B cell (primary cell): ENCODE measurements around the gene CPNE4. TPM values are rescaled to one million over a fixed set of nuclear protein-coding genes. Genes with fewer than 3 reads are reported as not detected.
A peak's percentile ranks its signal among the peaks of the same experiment; 100 is the strongest.

Source experiments
- ATAC-seq: fragments of 200-7000 bp; cut with Tn5 transposase; one replicate; pipeline ENCODE4 v1.10.0; 2021; ENCODE audit warnings: low read depth, mild to moderate bottlenecking, moderate number of reproducible peaks, moderate library complexity
- CTCF ChIA-PET: fragments of 350-600 bp; sonication (Branson Sonifier 250); formaldehyde crosslinking; loops from one replicate; lab custom pipeline; 2021; ENCODE audit warnings: antibody characterized with exemption, inconsistent platforms; lab: Charles Lee
- POLR2A ChIA-PET: fragments of 350-600 bp; sonication (Branson Sonifier 250); formaldehyde crosslinking; loops from one replicate; lab custom pipeline; 2021; ENCODE audit warnings: antibody characterized with exemption; lab: Charles Lee
- DNase-seq: peaks from one replicate; pipeline ENCODE4 v3.0.0; 2013
- H2AFZ ChIP-seq: 2 replicates; pipeline ENCODE4 v1.6.1; 2012; ENCODE audit warnings: mild to moderate bottlenecking, low read depth, low read length; ENCODE audit not compliant: insufficient read depth, poor library complexity, severe bottlenecking
- H3K27ac ChIP-seq, 2 donors: 1 replicate in 1 of 2; 2 replicates in 1 of 2; pipeline ENCODE4 v1.5.1; 2012 to 2013; ENCODE audit warnings: low read length in 2 of 2, mild to moderate bottlenecking in 2 of 2, moderate library complexity in 1 of 2
- H3K27me3 ChIP-seq, 4 experiments: fragments of 200-600 bp in 1 of 4; sonication (generic) in 1 of 4; replicated peaks in 1 of 4; 1 replicate in 2 of 4; 2 replicates in 2 of 4; pipeline versions ENCODE4 v1.6.1 to v1.7.0; 2013 to 2016; ENCODE audit warnings: low read length in 3 of 4, mild to moderate bottlenecking in 2 of 4, mixed read lengths in 1 of 4, moderate library complexity in 1 of 4; ENCODE audit not compliant: insufficient read depth in 4 of 4, control insufficient read depth in 3 of 4; ENCODE audit errors: control extremely low read depth in 1 of 4
- H3K36me3 ChIP-seq, 2 experiments: replicated peaks in 1 of 2; 1 replicate in 1 of 2; 2 replicates in 1 of 2; pipeline versions ENCODE4 v1.6.1 to v1.7.1; 2013; ENCODE audit warnings: low read length in 1 of 2; ENCODE audit not compliant: insufficient read depth in 2 of 2, control insufficient read depth in 1 of 2; ENCODE audit errors: control extremely low read depth in 1 of 2, extremely low read depth in 1 of 2
- H3K4me1 ChIP-seq, 2 donors: fragments of 200-600 bp in 1 of 2; sonication (generic) in 1 of 2; 1 replicate in 1 of 2; 2 replicates in 1 of 2; pipeline versions ENCODE4 v1.5.1 to v1.6.1; 2013 to 2017; ENCODE audit warnings: low read length in 2 of 2; ENCODE audit not compliant: control insufficient read depth in 2 of 2, insufficient read depth in 2 of 2
- H3K4me2 ChIP-seq: replicated peaks from 2 replicates; pipeline ENCODE3; 2012; ENCODE audit warnings: mild to moderate bottlenecking, low read depth, low read length; ENCODE audit not compliant: poor library complexity, severe bottlenecking
- H3K4me3 ChIP-seq, 5 experiments: fragments of 200-600 bp in 1 of 5; sonication (generic) in 1 of 5; 1 replicate in 3 of 5; 2 replicates in 2 of 5; pipeline versions ENCODE4 v1.5.1 to v1.7.0; 2011 to 2016; ENCODE audit warnings: low read length in 4 of 5, mild to moderate bottlenecking in 4 of 5, low read depth in 2 of 5, control low read depth in 1 of 5, moderate library complexity in 1 of 5; ENCODE audit not compliant: insufficient read depth in 1 of 5; ENCODE audit errors: control extremely low read depth in 1 of 5, extremely low read depth in 1 of 5
- H3K79me2 ChIP-seq: fragments of 200-600 bp; sonication (generic); one replicate; pipeline ENCODE4 v1.6.0; 2016; ENCODE audit warnings: low read length; ENCODE audit not compliant: control insufficient read depth, insufficient read depth
- H3K9ac ChIP-seq: fragments of 200-600 bp; sonication (generic); 2 replicates; pipeline ENCODE4 v1.6.1; 2017; ENCODE audit warnings: mild to moderate bottlenecking, low read length, moderate library complexity
- H3K9me3 ChIP-seq, 3 donors: one replicate each; pipeline versions ENCODE4 v1.6.1 to v1.7.1; 2013; ENCODE audit warnings: low read length in 2 of 3; ENCODE audit not compliant: control insufficient read depth in 2 of 3, insufficient read depth in 1 of 3; ENCODE audit errors: control extremely low read depth in 1 of 3
- H4K20me1 ChIP-seq: 2 replicates; pipeline ENCODE4 v1.6.0; 2012; ENCODE audit warnings: mild to moderate bottlenecking, low read length; ENCODE audit not compliant: insufficient read depth, control insufficient read depth, poor library complexity, severe bottlenecking
- H3K27ac Mint-ChIP-seq: one replicate; pipeline ENCODE4 v1.8.0; 2021; ENCODE audit warnings: mixed read lengths
- H3K27me3 Mint-ChIP-seq: one replicate; pipeline ENCODE4 v1.8.0; 2021; ENCODE audit warnings: mixed read lengths
- H3K4me1 Mint-ChIP-seq: one replicate; pipeline ENCODE4 v1.8.0; 2021; ENCODE audit warnings: mixed read lengths
- H3K4me3 Mint-ChIP-seq: one replicate; pipeline ENCODE4 v1.8.0; 2021; ENCODE audit warnings: mixed read lengths
- H3K9me3 Mint-ChIP-seq: one replicate; pipeline ENCODE4 v1.8.0; 2022; ENCODE audit warnings: mixed read lengths; ENCODE audit not compliant: insufficient read depth
- CTCF ChIP-seq: fragments of 200-600 bp; IDR thresholded peaks from one replicate; pipeline ENCODE4 v1.8.0; 2022; ENCODE audit warnings: antibody characterized with exemption, mild to moderate bottlenecking
- EZH2 ChIP-seq: IDR thresholded peaks from 2 replicates; pipeline ENCODE4 v1.6.1; 2012; ENCODE audit warnings: borderline replicate concordance, low read depth, mild to moderate bottlenecking, moderate library complexity, low read length; ENCODE audit not compliant: insufficient read depth, poor library complexity, severe bottlenecking
- WGBS: methylation state at CpG from one replicate; pipeline ENCODE4 v1.1.5; 2013; ENCODE audit warnings: missing lambda C conversion rate; ENCODE audit not compliant: insufficient coverage; 5-methylcytosine and 5-hydroxymethylcytosine counted together
- intact Hi-C: fragments of 100-400 bp; cut with micrococcal nuclease; formaldehyde crosslinking; loops from one replicate; pipeline ENCODE4 v1.10.0; 2022
- polyA plus RNA-seq: library from polyadenylated mRNA; depleted of rRNA; stranded (reverse); fragments of >200 nt; gene quantifications from 2 replicates; pipeline ENCODE4 v1.2.3, GENCODE V29; 2012
- total RNA-seq, 2 donors: library from RNA; stranded (reverse); fragments of 120-200 nt in 1 of 2; gene quantifications; 1 replicate in 1 of 2; 2 replicates in 1 of 2; pipeline versions ENCODE4 v1.2.3 to v1.2.4, GENCODE V29; 2013 to 2022

CPNE4 gene
- total and polyA plus RNA-seq, 2 donors (not counting 1 experiment from before 2014, with no cell fraction given): not detected

GRCh38 chr3:131502530-131503319 lies 532.1 kb downstream of the CPNE4 start, which contains the start of gene MRPL3:
TSS of gene MRPL3 (minus strand) at chr3:131502971. CDS start at chr3:131502821, 150 bp downstream.
- Mint-ChIP-seq H3K27ac (peak within 1 kb of the TSS; percentile 93), H3K4me1 (peaks cover 36% of the 10 kb centered on the region), H3K4me3 (peak within 1 kb of the TSS; percentile 97), H3K9me3 (no peaks in the 10 kb centered on the region), H3K27me3 (no peaks in the 10 kb centered on the region)
- peaks cover 0 to 19% of the 10 kb centered on the region in 2 experiments for H3K36me3 ChIP-seq
- intact Hi-C loops: loop anchor here (1.0 to 5.0 kb wide), 6 partner anchors 121 to 1160 kb away; partner anchors contain the start of genes ASTE1, DNAJC13, NEK11 and NUDT16
- H3K27ac ChIP-seq: peak within 1 kb of the TSS; percentile 53 to 80
- DNase-seq: peak; percentile 91
- ChIA-PET CTCF (no interaction called here), POLR2A (no interaction called here)
- H4K20me1 ChIP-seq: no peaks in the 10 kb centered on the region
- peak within 1 kb of the TSS; percentile 72 to 97 (median 89) for H3K4me3 ChIP-seq
- peak; percentile 90 for ATAC-seq
- H3K79me2 ChIP-seq: peaks cover 20% of the 10 kb centered on the region
- peak within 1 kb of the TSS; percentile 95 for H2AFZ ChIP-seq
- no peaks in the 10 kb centered on the region for H3K9me3 ChIP-seq
- TF ChIP-seq CTCF (no peak), EZH2 (no peak)
- H3K9ac ChIP-seq: peak within 1 kb of the TSS; percentile 92
- H3K4me2 ChIP-seq: peak within 1 kb of the TSS; percentile 84
- H3K4me1 ChIP-seq: peaks cover 21 to 25% of the 10 kb centered on the region in 2 donors
- H3K27me3 ChIP-seq: peaks cover 0 to 2% (median 0%) of the 10 kb centered on the region in 4 experiments
- under 1% methylated on average over 42 of the region's 47 CpGs for WGBS

- Histone ChIP-seq H3K9me3 (no peaks in the 10 kb centered on the region), H3K27me3 (no peaks in the 10 kb centered on the region), H3K9ac (peak overlapping the region; percentile 92), H3K4me2 (peak overlapping the region; percentile 84), H3K4me1 (peaks cover 21 to 25% of the 10 kb centered on the region in 2 donors), H4K20me1 (peaks cover under 1% of the 10 kb centered on the region), H3K79me2 (peaks cover 20% of the 10 kb centered on the region), H3K27ac (peak overlapping the region; percentile 53 to 80), H2AFZ (peak overlapping the region; percentile 95), H3K4me3 (peak overlapping the region; percentile 72 to 97 (median 89)), H3K36me3 (peaks cover 0 to 27% of the 10 kb centered on the region in 2 experiments)
- no peaks in the 10 kb centered on the region for H3K9me3 Mint-ChIP-seq
- TF ChIP-seq EZH2 (no peak), CTCF (no peak)
- H3K27ac Mint-ChIP-seq: peak overlapping the region; percentile 93
- no peaks in the 10 kb centered on the region for H3K27me3 Mint-ChIP-seq
- ChIA-PET CTCF (no interaction called here), POLR2A (no interaction called here)
- DNase-seq (peak; percentile 14), ATAC-seq (no peak)
- peak overlapping the region; percentile 97 for H3K4me3 Mint-ChIP-seq
- WGBS: no CpG with 5 or more reads among the region's 2 CpGs
- peaks cover 36% of the 10 kb centered on the region for H3K4me1 Mint-ChIP-seq
- intact Hi-C loops: loop anchor here (1.0 to 5.0 kb wide), 5 partner anchors 121 to 1160 kb away; partner anchors contain the start of genes DNAJC13, NUDT16, PIK3R4 and UBA5
These were observed 532.9 kb downstream of the CPNE4 start for GRCh38 chr3:131501949-131502348.
